Stimulated activated CD8-positive, alpha-beta memory T cell treated with anti-CD3 and anti-CD28 coated beads, Interleukin-12 subunit alpha, Interleukin-12 subunit beta, amount 100 ng/mL, for 1 hour (primary cell): Measurements from ENCODE around the gene EZR.

ENCODE experiments used
- DNase-seq: peaks from one replicate; pipeline ENCODE4 v3.0.0-alpha.2; 2020; ENCODE audit warnings: low read depth

EZR gene

GRCh38 chr6:158819213-158819976, at the start of gene EZR:
Gene EZR, minus strand, starts transcription at chr6:158819368. Its CDS starts 1,275 bp downstream, at chr6:158818093.
- peak; percentile 63 for DNase-seq

GRCh38 chr6:158868122-158868480, 48.9 kb upstream of the EZR start:
- DNase-seq, result no peak

GRCh38 chr6:158867381-158868121, 48.4 kb upstream of the EZR start:
- no peak for DNase-seq

GRCh38 chr6:158865769-158866168, 46.6 kb upstream of the EZR start:
- DNase-seq, result no peak

GRCh38 chr6:158863646-158864045, 44.5 kb upstream of the EZR start:
- DNase-seq, result no peak

- no peak for DNase-seq
Measured at GRCh38 chr6:158861686-158862381, 42.7 kb upstream of the EZR start.

GRCh38 chr6:158860279-158860865, 41.2 kb upstream of the EZR start:
- DNase-seq, result no peak

GRCh38 chr6:158856261-158856660, 37.1 kb upstream of the EZR start:
- no peak for DNase-seq

GRCh38 chr6:158854214-158855101, 35.3 kb upstream of the EZR start:
- DNase-seq, result no peak

- DNase-seq, result no peak
Measured at GRCh38 chr6:158853880-158854213, 34.7 kb upstream of the EZR start.

- DNase-seq, result peak; percentile 78
Measured at GRCh38 chr6:158853072-158853879, 34.1 kb upstream of the EZR start.

- DNase-seq, result no peak
Measured at GRCh38 chr6:158852312-158853071, 33.3 kb upstream of the EZR start.

- no peak for DNase-seq
Measured at GRCh38 chr6:158850807-158851115, 31.6 kb upstream of the EZR start.

- peak; percentile 46 for DNase-seq
Measured at GRCh38 chr6:158849899-158850806, 31.0 kb upstream of the EZR start.

GRCh38 chr6:158848490-158848895, 29.3 kb upstream of the EZR start:
- DNase-seq, result no peak

- no peak for DNase-seq
Measured at GRCh38 chr6:158847786-158848185, 28.6 kb upstream of the EZR start.

GRCh38 chr6:158847012-158847529, 27.9 kb upstream of the EZR start:
- no peak for DNase-seq

- no peak for DNase-seq
Measured at GRCh38 chr6:158843751-158844683, 24.8 kb upstream of the EZR start.
